Body of pancreas (tissue), 4 donors: ENCODE data around the gene NEDD4L.

Source experiments
- CTCF ChIP-seq, 7 experiments: fragments of 450-650 bp in 4 of 7; fragments of 200-600 bp in 3 of 7; sonication (generic) in 3 of 7; IDR thresholded peaks; one replicate each; pipeline ENCODE4 v1.5.1; 2016 to 2019; ENCODE audit warnings: antibody characterized with exemption in 7 of 7
- POLR2A ChIP-seq, 3 donors: fragments of 450-650 bp; IDR thresholded peaks; one replicate each; pipeline ENCODE4 v1.6.1; 2016; ENCODE audit warnings: antibody characterized with exemption in 3 of 3, mild to moderate bottlenecking in 2 of 3

DNA sequence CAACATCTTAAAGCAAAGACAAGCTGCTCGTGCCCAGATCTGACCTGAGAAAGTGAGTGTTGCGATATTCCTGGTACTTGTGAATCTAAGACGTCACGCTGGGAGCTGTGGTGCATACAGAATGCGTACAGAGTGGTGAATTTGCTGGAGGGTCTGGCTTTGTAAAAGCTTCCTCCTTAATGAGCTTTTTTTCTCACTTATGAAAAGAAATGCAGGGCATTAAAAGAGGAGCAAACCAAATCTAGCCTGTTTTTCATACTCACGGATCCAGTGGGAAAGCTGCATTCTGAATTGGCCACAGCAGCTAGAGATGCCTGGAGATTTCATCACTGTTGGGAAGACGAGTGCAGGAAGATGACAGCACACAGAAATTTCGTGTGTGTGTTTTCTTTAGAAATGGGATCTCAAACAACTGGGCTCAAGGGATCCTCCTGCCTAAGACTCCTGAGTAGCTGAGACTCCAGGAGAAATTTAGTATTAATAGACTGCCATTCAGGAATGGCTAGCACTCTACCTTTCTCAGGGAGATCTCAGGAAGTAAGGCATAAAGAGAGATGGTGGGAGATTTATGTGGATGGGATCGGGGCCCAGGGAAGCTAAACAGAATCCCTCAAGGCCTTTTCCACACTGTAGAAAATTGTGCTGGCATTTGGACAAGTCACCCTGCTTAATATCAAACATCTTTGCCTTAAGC lies 403.5 kb downstream of the NEDD4L start:
- TF ChIP-seq CTCF (IDR thresholded peaks at IDR 0.05) = no peak
- no peak for TF ChIP-seq POLR2A (IDR thresholded peaks at IDR 0.05)
